GM21390 (cell line): ENCODE results near the gene PLCB4.

Source experiments
- ATAC-seq: cut with Tn5 transposase; IDR thresholded peaks from one replicate; pipeline ENCODE4 v1.9.1; 2021; ENCODE audit not compliant: unreplicated experiment

Gene PLCB4

GRCh38 chr20:9389346-9389745 is 320.5 kb downstream of the PLCB4 start:
- ATAC-seq: no peak

- ATAC-seq: no peak
Measured at GRCh38 chr20:9390441-9390840, 321.6 kb downstream of the PLCB4 start.

GRCh38 chr20:9392892-9393857 is 324.3 kb downstream of the PLCB4 start:
- ATAC-seq: no peak

- no peak for ATAC-seq
Measured at GRCh38 chr20:9395971-9396370, 327.1 kb downstream of the PLCB4 start.

GRCh38 chr20:9397928-9398327 is 329.0 kb downstream of the PLCB4 start:
- ATAC-seq: peak; percentile 92

- ATAC-seq: no peak
Measured at GRCh38 chr20:9398882-9399281, 330.0 kb downstream of the PLCB4 start.

GRCh38 chr20:9399322-9399721 is 330.4 kb downstream of the PLCB4 start:
- ATAC-seq: no peak

GRCh38 chr20:9400171-9401025 is 331.5 kb downstream of the PLCB4 start:
- no peak for ATAC-seq

GRCh38 chr20:9401371-9401770 is 332.5 kb downstream of the PLCB4 start:
- ATAC-seq: no peak

- ATAC-seq: no peak
Measured at GRCh38 chr20:9402141-9402540, 333.3 kb downstream of the PLCB4 start.

GRCh38 chr20:9402546-9402945 is 333.7 kb downstream of the PLCB4 start:
- ATAC-seq: no peak

- ATAC-seq: no peak
Measured at GRCh38 chr20:9403448-9403847, 334.6 kb downstream of the PLCB4 start.

- ATAC-seq: peak; percentile 70
Measured at GRCh38 chr20:9407805-9408421, 339.0 kb downstream of the PLCB4 start.

- no peak for ATAC-seq
Measured at GRCh38 chr20:9408422-9409300, 339.8 kb downstream of the PLCB4 start.

GRCh38 chr20:9409352-9409751 is 340.5 kb downstream of the PLCB4 start:
- no peak for ATAC-seq

GRCh38 chr20:9409981-9410380 is 341.1 kb downstream of the PLCB4 start:
- no peak for ATAC-seq

GRCh38 chr20:9411833-9412232 is 342.9 kb downstream of the PLCB4 start:
- no peak for ATAC-seq

GRCh38 chr20:9412309-9412708 is 343.4 kb downstream of the PLCB4 start:
- ATAC-seq: peak; percentile 81

GRCh38 chr20:9413001-9413400 is 344.1 kb downstream of the PLCB4 start:
- no peak for ATAC-seq

- no peak for ATAC-seq
Measured at GRCh38 chr20:9415426-9415825, 346.5 kb downstream of the PLCB4 start.
